OCI-LY3 (cell line): Measurements from ENCODE around the gene NAB2.
"Not testable (repeated sequence)": the region's sequence is repeated elsewhere in the genome, so short reads cannot be mapped to it uniquely, and the experiment has no call there.

Experiments
- EZH2phosphoT487 ChIP-seq: fragments of 200-600 bp; shearing (Covaris generic); IDR thresholded peaks from 2 replicates; pipeline ENCODE4 v1.6.1; 2018; ENCODE audit warnings: antibody characterized with exemption, mixed run types, low read depth
- TF ChIP-seq, protein P1 (sequence below): fragments of 200-600, 300-600 bp; sonication (generic); IDR thresholded peaks from 2 replicates; pipeline ENCODE4 v1.5.1; 2014; ENCODE audit warnings: antibody characterized with exemption, low read length, low read depth

DNA sequence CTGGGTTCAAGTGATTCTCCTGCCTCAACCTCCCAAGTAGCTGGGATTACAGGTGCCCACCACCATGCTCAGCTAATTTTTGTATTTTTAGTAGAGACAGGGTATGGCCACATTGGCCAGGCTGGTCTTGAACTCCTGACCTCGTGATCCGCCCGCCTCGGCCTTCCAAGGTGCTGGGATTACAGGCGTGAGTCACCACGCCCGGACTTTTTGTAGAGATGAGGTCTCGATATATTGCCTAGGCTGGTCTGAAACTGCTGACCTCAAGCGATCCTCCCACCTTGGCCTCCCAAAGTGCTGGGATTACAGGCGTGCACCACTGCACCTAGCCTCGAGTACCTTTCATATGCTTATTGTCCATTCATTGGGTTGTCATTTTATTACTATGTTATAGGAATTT, 31.8 kb downstream of the NAB2 start:
- TF ChIP-seq, protein P1, sequence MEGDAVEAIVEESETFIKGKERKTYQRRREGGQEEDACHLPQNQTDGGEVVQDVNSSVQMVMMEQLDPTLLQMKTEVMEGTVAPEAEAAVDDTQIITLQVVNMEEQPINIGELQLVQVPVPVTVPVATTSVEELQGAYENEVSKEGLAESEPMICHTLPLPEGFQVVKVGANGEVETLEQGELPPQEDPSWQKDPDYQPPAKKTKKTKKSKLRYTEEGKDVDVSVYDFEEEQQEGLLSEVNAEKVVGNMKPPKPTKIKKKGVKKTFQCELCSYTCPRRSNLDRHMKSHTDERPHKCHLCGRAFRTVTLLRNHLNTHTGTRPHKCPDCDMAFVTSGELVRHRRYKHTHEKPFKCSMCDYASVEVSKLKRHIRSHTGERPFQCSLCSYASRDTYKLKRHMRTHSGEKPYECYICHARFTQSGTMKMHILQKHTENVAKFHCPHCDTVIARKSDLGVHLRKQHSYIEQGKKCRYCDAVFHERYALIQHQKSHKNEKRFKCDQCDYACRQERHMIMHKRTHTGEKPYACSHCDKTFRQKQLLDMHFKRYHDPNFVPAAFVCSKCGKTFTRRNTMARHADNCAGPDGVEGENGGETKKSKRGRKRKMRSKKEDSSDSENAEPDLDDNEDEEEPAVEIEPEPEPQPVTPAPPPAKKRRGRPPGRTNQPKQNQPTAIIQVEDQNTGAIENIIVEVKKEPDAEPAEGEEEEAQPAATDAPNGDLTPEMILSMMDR = not testable (repeated sequence)
- TF ChIP-seq EZH2phosphoT487 = not testable (repeated sequence)
